Nephron progenitor cell (in vitro differentiated cells): ENCODE data around the gene PDZD4.

ENCODE experiments used
- DNase-seq: peaks from one replicate; pipeline ENCODE4 v3.0.0; 2021
- H3K27ac Mint-ChIP-seq: 2 replicates; pipeline ENCODE4 v1.8.0; 2021; ENCODE audit warnings: mild to moderate bottlenecking, moderate library complexity, mixed read lengths
- H3K27me3 Mint-ChIP-seq: 2 replicates; pipeline ENCODE4 v1.8.0; 2021; ENCODE audit warnings: mild to moderate bottlenecking, low read depth, mixed read lengths; ENCODE audit not compliant: poor library complexity
- H3K36me3 Mint-ChIP-seq: 2 replicates; pipeline ENCODE4 v1.8.0; 2021; ENCODE audit warnings: low read depth, mixed read lengths
- H3K4me1 Mint-ChIP-seq: 2 replicates; pipeline ENCODE4 v1.8.0; 2021; ENCODE audit warnings: mixed read lengths
- H3K4me3 Mint-ChIP-seq: 2 replicates; pipeline ENCODE4 v1.8.0; 2021; ENCODE audit warnings: mild to moderate bottlenecking, moderate library complexity, mixed read lengths
- H3K9me3 Mint-ChIP-seq: 2 replicates; pipeline ENCODE4 v1.8.0; 2021; ENCODE audit warnings: mild to moderate bottlenecking, moderate library complexity, mixed read lengths
- CTCF ChIP-seq: fragments of 200-600 bp; sonication (generic); IDR thresholded peaks from 2 replicates; pipeline ENCODE4 v1.5.0; 2021; ENCODE audit warnings: antibody characterized with exemption

Gene PDZD4

GRCh38 chrX:153865321-153865580 is 34.9 kb upstream of the PDZD4 start:
- DNase-seq: no peak
- H3K4me3 Mint-ChIP-seq: no peak overlapping the region
- TF ChIP-seq CTCF: no peak
- no peaks in the 10 kb centered on the region for H3K27me3 Mint-ChIP-seq
- H3K36me3 Mint-ChIP-seq: peaks cover 7% of the 10 kb centered on the region
- no peak overlapping the region for H3K27ac Mint-ChIP-seq
- H3K4me1 Mint-ChIP-seq: peaks cover 4% of the 10 kb centered on the region
- peaks cover 53% of the 10 kb centered on the region for H3K9me3 Mint-ChIP-seq

- no peaks in the 10 kb centered on the region for H3K27me3 Mint-ChIP-seq
- H3K4me3 Mint-ChIP-seq: no peak overlapping the region
- peaks cover 52% of the 10 kb centered on the region for H3K9me3 Mint-ChIP-seq
- H3K36me3 Mint-ChIP-seq: peaks cover 7% of the 10 kb centered on the region
- peaks cover 4% of the 10 kb centered on the region for H3K4me1 Mint-ChIP-seq
- no peak overlapping the region for H3K27ac Mint-ChIP-seq
- no peak for DNase-seq
- TF ChIP-seq CTCF: no peak
Measured at GRCh38 chrX:153864561-153865320, 34.4 kb upstream of the PDZD4 start.

DNA sequence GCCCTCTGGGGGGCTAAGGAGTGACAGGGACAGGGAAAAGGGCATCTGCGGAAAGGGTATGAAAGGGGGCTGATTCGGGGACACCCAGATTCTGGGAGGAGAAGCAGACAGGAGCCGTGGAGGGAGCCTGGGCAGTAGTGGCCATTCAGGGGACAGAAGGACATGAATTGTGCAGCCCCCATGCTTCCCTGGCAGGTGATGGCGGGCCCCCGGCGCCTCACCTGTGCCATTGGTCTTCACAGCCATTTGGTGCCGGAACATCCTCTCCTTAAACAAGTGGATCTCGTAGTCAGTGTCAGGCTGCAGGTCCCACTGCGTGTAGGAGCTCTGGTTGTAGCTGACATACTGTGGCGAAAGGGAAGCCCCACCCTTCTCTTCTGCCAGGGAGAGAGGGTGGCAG is 33.8 kb upstream of the PDZD4 start:
- no peak overlapping the region for H3K4me3 Mint-ChIP-seq
- peaks cover 4% of the 10 kb centered on the region for H3K4me1 Mint-ChIP-seq
- H3K27me3 Mint-ChIP-seq: peaks cover under 1% of the 10 kb centered on the region
- H3K27ac Mint-ChIP-seq: no peak overlapping the region
- H3K9me3 Mint-ChIP-seq: peaks cover 55% of the 10 kb centered on the region
- no peak for TF ChIP-seq CTCF
- no peak for DNase-seq
- peaks cover 7% of the 10 kb centered on the region for H3K36me3 Mint-ChIP-seq

DNA sequence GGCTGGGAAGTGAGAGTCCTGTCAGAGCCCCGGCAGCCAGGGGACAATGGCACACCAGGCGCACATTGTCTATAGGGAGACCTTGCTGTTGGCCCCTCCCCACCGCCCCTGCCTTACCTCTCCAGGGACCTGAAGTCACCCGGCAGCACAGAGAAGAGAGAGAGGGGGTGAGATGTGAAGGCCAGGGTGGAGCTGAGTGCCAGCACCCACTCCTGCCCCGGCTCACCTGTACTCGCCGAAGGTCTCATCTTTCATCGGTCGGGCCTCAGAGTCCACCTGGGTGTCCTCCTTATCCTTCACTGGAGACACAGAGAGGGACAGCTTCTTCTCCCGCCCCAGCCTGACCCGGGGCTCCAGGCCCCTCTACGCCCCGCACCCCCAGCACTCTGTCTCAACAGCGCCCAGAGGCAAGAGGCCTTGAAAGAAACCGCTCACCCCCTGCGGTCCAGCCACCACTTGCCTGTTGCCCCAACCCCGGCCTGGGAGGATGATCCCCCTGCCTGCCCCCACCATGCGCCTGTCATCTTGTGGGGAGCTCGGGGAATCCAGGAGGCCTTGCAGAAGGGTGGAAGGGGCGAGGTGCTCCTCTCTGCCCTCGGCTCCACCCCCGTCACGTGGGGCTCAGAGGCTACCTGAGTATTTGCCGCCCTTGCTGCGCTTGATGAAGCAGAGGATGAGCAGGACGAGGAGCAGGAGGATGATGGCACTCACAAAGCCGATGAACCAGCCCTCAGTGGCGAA is 33.1 kb upstream of the PDZD4 start:
- Mint-ChIP-seq H3K36me3 (peaks cover 7% of the 10 kb centered on the region), H3K27ac (no peak overlapping the region), H3K27me3 (peaks cover 3% of the 10 kb centered on the region), H3K9me3 (peaks cover 55% of the 10 kb centered on the region), H3K4me3 (no peak overlapping the region), H3K4me1 (peaks cover 4% of the 10 kb centered on the region)
- no peak for TF ChIP-seq CTCF
- DNase-seq: no peak

DNA sequence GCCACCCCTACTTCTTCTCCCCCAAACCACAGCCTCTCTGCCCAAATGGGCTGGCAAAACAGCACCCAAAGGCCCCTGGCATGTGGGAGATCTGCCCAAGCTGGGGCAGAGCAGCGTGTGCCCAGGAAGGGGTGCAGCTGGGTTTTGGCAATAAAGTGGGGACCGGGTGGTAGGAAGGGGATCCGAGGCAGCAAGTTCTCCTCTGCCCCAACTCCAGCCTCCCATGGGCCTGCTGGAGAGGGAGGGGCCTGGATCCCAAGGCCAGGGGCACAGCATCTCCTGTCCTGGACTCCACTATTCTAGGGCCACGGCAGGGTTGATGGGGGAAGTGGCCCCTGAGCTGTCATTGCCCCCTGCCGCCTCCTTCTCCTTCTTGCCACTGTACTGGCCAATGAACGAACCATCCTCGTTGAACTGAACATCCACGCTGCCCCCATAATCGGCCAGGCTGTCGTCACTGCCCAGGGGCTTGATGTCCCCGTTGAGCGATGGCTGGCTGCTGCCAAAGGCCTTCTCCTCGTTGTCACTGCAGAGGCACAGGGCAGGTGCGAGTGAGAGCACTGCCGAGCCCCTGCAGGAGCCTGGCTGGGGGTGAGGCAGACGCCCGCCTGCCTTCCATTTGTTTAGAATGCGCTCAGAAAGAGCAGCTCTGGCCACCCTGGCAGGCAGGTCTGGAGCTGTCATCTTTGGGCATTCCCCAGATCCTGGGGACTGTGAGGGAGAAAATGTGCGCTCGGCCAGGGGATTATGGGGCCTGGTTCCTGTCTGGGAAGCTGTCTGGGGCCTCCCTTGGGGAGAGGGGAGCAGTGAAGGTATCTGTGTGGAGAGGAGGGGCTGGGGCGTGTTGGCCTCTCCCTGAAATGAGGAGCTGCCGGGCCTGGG is 32.3 kb upstream of the PDZD4 start:
- Mint-ChIP-seq H3K36me3 (peaks cover 7% of the 10 kb centered on the region), H3K9me3 (peaks cover 61% of the 10 kb centered on the region), H3K27ac (no peak overlapping the region), H3K4me1 (peaks cover 4% of the 10 kb centered on the region), H3K4me3 (no peak overlapping the region), H3K27me3 (peaks cover 6% of the 10 kb centered on the region)
- no peak for DNase-seq
- no peak for TF ChIP-seq CTCF
